Neural progenitor cell (in vitro differentiated cells): ENCODE measurements around the gene RAB37. TPM values are rescaled to one million over a fixed set of nuclear protein-coding genes. Genes with fewer than 3 reads are reported as not detected.

Experiments
- DNase-seq: peaks from one replicate; pipeline ENCODE4 v3.0.0-alpha.2; 2016; ENCODE audit warnings: low spot score
- H2AFZ ChIP-seq: fragments of 200-600 bp; sonication (generic); replicated peaks from 2 replicates; pipeline ENCODE4 v1.6.1; 2016; ENCODE audit warnings: antibody characterized with exemption
- H3F3A ChIP-seq: fragments of 200-600 bp; sonication (generic); 2 replicates; pipeline ENCODE4 v1.6.1; 2016; ENCODE audit warnings: antibody characterized with exemption, low read depth
- H3K27ac ChIP-seq: fragments of 200-600 bp; sonication (generic); 2 replicates; pipeline ENCODE4 v1.5.1; 2016; ENCODE audit warnings: mild to moderate bottlenecking
- H3K27me3 ChIP-seq: fragments of 200-600 bp; sonication (generic); 2 replicates; pipeline ENCODE4 v1.6.1; 2016; ENCODE audit warnings: mild to moderate bottlenecking, moderate library complexity
- H3K36me3 ChIP-seq: fragments of 200-600 bp; sonication (generic); 2 replicates; pipeline ENCODE4 v1.5.1; 2016
- H3K4me1 ChIP-seq: fragments of 200-600 bp; sonication (generic); 2 replicates; pipeline ENCODE4 v1.6.1; 2016; ENCODE audit warnings: mixed run types
- H3K4me2 ChIP-seq: fragments of 200-600 bp; sonication (generic); 2 replicates; pipeline ENCODE4 v1.6.1; 2016
- H3K4me3 ChIP-seq: fragments of 200-600 bp; sonication (generic); 2 replicates; pipeline ENCODE4 v1.5.1; 2016
- H3K79me2 ChIP-seq: fragments of 200-600 bp; sonication (generic); 2 replicates; pipeline ENCODE4 v1.6.1; 2016; ENCODE audit warnings: low read depth
- H3K9ac ChIP-seq: fragments of 200-600 bp; sonication (generic); 2 replicates; pipeline ENCODE4 v1.6.1; 2016
- H3K9me3 ChIP-seq: fragments of 200-600 bp; sonication (generic); 2 replicates; pipeline ENCODE4 v1.5.1; 2016; ENCODE audit warnings: low read depth
- H4K20me1 ChIP-seq: fragments of 200-600 bp; sonication (generic); 2 replicates; pipeline ENCODE4 v1.6.1; 2016; ENCODE audit warnings: low read depth
- H3K27ac Mint-ChIP-seq: 3 replicates; pipeline ENCODE4 v1.8.0; 2021; ENCODE audit warnings: mixed read lengths
- H3K27me3 Mint-ChIP-seq: 2 replicates; pipeline ENCODE4 v1.8.0; 2022; ENCODE audit warnings: low read depth, mild to moderate bottlenecking, inconsistent platforms, moderate library complexity, mixed read lengths; ENCODE audit not compliant: insufficient read depth
- H3K36me3 Mint-ChIP-seq: 3 replicates; pipeline ENCODE4 v1.8.0; 2021; ENCODE audit warnings: mixed read lengths
- H3K4me1 Mint-ChIP-seq: 3 replicates; pipeline ENCODE4 v1.8.0; 2021; ENCODE audit warnings: mixed read lengths
- H3K4me3 Mint-ChIP-seq: 3 replicates; pipeline ENCODE4 v1.8.0; 2021; ENCODE audit warnings: mild to moderate bottlenecking, moderate library complexity, mixed read lengths
- H3K9me3 Mint-ChIP-seq: 3 replicates; pipeline ENCODE4 v1.8.0; 2020; ENCODE audit warnings: mixed read lengths
- EZH2 ChIP-seq: fragments of 200-600 bp; sonication (generic); IDR thresholded peaks from 2 replicates; pipeline ENCODE4 v1.6.1; 2017; ENCODE audit warnings: antibody characterized with exemption, mild to moderate bottlenecking, moderate library complexity
- EZH2phosphoT487 ChIP-seq: fragments of 200-600 bp; sonication (generic); IDR thresholded peaks from 2 replicates; pipeline ENCODE4 v1.6.1; 2017; ENCODE audit warnings: antibody characterized with exemption
- total RNA-seq: library from RNA; depleted of rRNA; stranded (reverse); fragments of >200 nt; gene quantifications from 2 replicates; pipeline ENCODE4 v1.2.3, GENCODE V29; 2015; ENCODE audit warnings: low replicate concordance
- TF ChIP-seq, protein P1 (sequence below): fragments of 200-600 bp; sonication (generic); IDR thresholded peaks from 2 replicates; pipeline ENCODE4 v1.5.1; 2017; ENCODE audit warnings: antibody characterized with exemption, mild to moderate bottlenecking

The RAB37 gene
- total RNA-seq, 1 donor from 2014 or later, result 1.5 TPM

DNA sequence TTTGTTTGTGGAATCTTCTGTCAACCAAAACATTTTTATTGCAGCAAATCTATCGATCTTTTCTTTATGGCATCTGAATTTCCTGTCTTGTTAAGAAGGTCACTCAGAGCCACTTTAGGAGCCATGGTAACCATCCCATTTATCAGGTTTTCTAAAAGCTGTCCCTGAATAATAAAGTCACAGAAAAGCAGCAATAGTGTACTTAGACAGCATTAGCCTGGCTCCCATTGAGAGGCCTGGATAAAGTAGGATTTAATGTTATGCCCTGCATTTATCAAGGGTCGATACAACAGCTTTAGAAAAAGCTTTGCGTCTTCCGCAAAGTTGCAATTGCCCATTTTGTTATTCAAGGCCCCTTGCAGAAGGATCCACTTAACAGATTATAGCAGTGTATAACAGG, 14.3 kb upstream of the RAB37 start:
- Histone ChIP-seq H3K4me1 (no peaks in the 10 kb centered on the region), H3K27me3 (peaks cover 21% of the 10 kb centered on the region), H3F3A (no peaks in the 10 kb centered on the region), H3K79me2 (no peaks in the 10 kb centered on the region), H4K20me1 (no peaks in the 10 kb centered on the region), H3K36me3 (no peaks in the 10 kb centered on the region), H3K9ac (no peak overlapping the region), H3K4me3 (no peak overlapping the region), H3K27ac (no peak overlapping the region), H3K9me3 (no peaks in the 10 kb centered on the region), H3K4me2 (no peak overlapping the region), H2AFZ (no peak overlapping the region)
- H3K27me3 Mint-ChIP-seq, result peaks cover 4% of the 10 kb centered on the region
- H3K27ac Mint-ChIP-seq, result no peak overlapping the region
- no peaks in the 10 kb centered on the region for H3K36me3 Mint-ChIP-seq
- no peak for DNase-seq
- no peaks in the 10 kb centered on the region for H3K9me3 Mint-ChIP-seq
- no peak for TF ChIP-seq EZH2phosphoT487
- TF ChIP-seq EZH2, result no peak
- TF ChIP-seq, protein P1, sequence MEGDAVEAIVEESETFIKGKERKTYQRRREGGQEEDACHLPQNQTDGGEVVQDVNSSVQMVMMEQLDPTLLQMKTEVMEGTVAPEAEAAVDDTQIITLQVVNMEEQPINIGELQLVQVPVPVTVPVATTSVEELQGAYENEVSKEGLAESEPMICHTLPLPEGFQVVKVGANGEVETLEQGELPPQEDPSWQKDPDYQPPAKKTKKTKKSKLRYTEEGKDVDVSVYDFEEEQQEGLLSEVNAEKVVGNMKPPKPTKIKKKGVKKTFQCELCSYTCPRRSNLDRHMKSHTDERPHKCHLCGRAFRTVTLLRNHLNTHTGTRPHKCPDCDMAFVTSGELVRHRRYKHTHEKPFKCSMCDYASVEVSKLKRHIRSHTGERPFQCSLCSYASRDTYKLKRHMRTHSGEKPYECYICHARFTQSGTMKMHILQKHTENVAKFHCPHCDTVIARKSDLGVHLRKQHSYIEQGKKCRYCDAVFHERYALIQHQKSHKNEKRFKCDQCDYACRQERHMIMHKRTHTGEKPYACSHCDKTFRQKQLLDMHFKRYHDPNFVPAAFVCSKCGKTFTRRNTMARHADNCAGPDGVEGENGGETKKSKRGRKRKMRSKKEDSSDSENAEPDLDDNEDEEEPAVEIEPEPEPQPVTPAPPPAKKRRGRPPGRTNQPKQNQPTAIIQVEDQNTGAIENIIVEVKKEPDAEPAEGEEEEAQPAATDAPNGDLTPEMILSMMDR, result no peak
- no peaks in the 10 kb centered on the region for H3K4me1 Mint-ChIP-seq
- no peak overlapping the region for H3K4me3 Mint-ChIP-seq

GRCh38 chr17:74723891-74724290, 13.2 kb upstream of the RAB37 start:
- no peaks in the 10 kb centered on the region for H3K4me1 Mint-ChIP-seq
- Histone ChIP-seq H3K4me2 (no peak overlapping the region), H3K79me2 (no peaks in the 10 kb centered on the region), H3K27me3 (peaks cover 21% of the 10 kb centered on the region), H3K4me1 (no peaks in the 10 kb centered on the region), H3K9ac (no peak overlapping the region), H3K36me3 (no peaks in the 10 kb centered on the region), H4K20me1 (no peaks in the 10 kb centered on the region), H3K4me3 (no peak overlapping the region), H3F3A (peaks cover 10% of the 10 kb centered on the region), H2AFZ (no peak overlapping the region), H3K9me3 (no peaks in the 10 kb centered on the region), H3K27ac (no peak overlapping the region)
- H3K27me3 Mint-ChIP-seq, result peaks cover 4% of the 10 kb centered on the region
- TF ChIP-seq EZH2phosphoT487 (no peak), EZH2 (no peak)
- TF ChIP-seq, protein P1, result no peak
- no peak for DNase-seq
- no peaks in the 10 kb centered on the region for H3K36me3 Mint-ChIP-seq
- H3K27ac Mint-ChIP-seq, result no peak overlapping the region
- no peaks in the 10 kb centered on the region for H3K9me3 Mint-ChIP-seq
- no peak overlapping the region for H3K4me3 Mint-ChIP-seq

DNA sequence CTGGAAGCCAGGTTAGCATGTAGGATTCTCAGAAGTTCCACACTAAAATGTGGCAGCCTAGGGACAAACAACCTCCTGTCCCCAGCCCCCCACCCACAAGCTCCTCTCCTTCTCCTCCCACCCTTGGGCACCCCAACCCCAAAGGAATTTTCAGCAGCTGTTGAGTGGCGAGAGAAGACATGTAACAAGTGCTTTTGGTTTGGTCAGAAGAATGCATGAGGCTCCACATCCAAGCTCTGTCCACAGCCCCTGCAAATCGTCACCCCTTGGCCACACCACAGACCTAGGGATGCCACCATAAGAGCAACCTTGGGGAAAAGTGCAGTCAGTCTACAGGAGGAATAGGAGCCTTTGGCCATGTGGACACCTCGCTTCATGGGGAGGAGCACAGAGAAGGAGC, 11.9 kb upstream of the RAB37 start:
- H3K4me1 Mint-ChIP-seq, result no peaks in the 10 kb centered on the region
- H3K36me3 Mint-ChIP-seq, result no peaks in the 10 kb centered on the region
- Histone ChIP-seq H3F3A (peaks cover 10% of the 10 kb centered on the region), H3K27me3 (peaks cover 14% of the 10 kb centered on the region), H4K20me1 (no peaks in the 10 kb centered on the region), H3K9ac (no peak overlapping the region), H3K36me3 (no peaks in the 10 kb centered on the region), H3K27ac (no peak overlapping the region), H3K79me2 (no peaks in the 10 kb centered on the region), H3K4me3 (no peak overlapping the region), H3K9me3 (no peaks in the 10 kb centered on the region), H3K4me2 (no peak overlapping the region), H2AFZ (no peak overlapping the region), H3K4me1 (no peaks in the 10 kb centered on the region)
- H3K27ac Mint-ChIP-seq, result no peak overlapping the region
- H3K9me3 Mint-ChIP-seq, result no peaks in the 10 kb centered on the region
- no peak for DNase-seq
- peaks cover 2% of the 10 kb centered on the region for H3K27me3 Mint-ChIP-seq
- no peak for TF ChIP-seq EZH2
- no peak overlapping the region for H3K4me3 Mint-ChIP-seq

- Histone ChIP-seq H3K79me2 (no peaks in the 10 kb centered on the region), H3K27me3 (peaks cover under 1% of the 10 kb centered on the region), H3K4me2 (no peak overlapping the region), H3K9ac (no peak overlapping the region), H3K36me3 (no peaks in the 10 kb centered on the region), H3K4me1 (no peaks in the 10 kb centered on the region), H3K27ac (no peak overlapping the region), H3K9me3 (no peaks in the 10 kb centered on the region), H2AFZ (no peak overlapping the region), H4K20me1 (no peaks in the 10 kb centered on the region), H3F3A (peaks cover 10% of the 10 kb centered on the region), H3K4me3 (no peak overlapping the region)
- H3K36me3 Mint-ChIP-seq, result no peaks in the 10 kb centered on the region
- DNase-seq, result no peak
- no peak overlapping the region for H3K4me3 Mint-ChIP-seq
- peaks cover 2% of the 10 kb centered on the region for H3K27me3 Mint-ChIP-seq
- no peak overlapping the region for H3K27ac Mint-ChIP-seq
- H3K4me1 Mint-ChIP-seq, result no peaks in the 10 kb centered on the region
- no peak for TF ChIP-seq EZH2phosphoT487
- TF ChIP-seq, protein P1, result no peak
- TF ChIP-seq EZH2, result no peak
- H3K9me3 Mint-ChIP-seq, result no peaks in the 10 kb centered on the region
These were observed 8.9 kb upstream of the RAB37 start for GRCh38 chr17:74728033-74728701.
